Activated CD4-positive, CD25-positive, alpha-beta regulatory T cell treated with anti-CD3 and anti-CD28 coated beads, Interleukin-2, amount 50 U/mL, for 24 hours (primary cell): ENCODE results near the gene GNAO1.
"Not testable (repeated sequence)": the region's sequence is repeated elsewhere in the genome, so short reads cannot be mapped to it uniquely, and the experiment has no call there.

ENCODE experiments used
- ATAC-seq, 2 donors: fragments of 150-1000 bp; cut with Tn5 transposase; one replicate each; pipeline ENCODE4 v1.10.0; 2021; ENCODE audit warnings: mild to moderate bottlenecking in 1 of 2, moderate library complexity in 1 of 2

The GNAO1 gene

DNA sequence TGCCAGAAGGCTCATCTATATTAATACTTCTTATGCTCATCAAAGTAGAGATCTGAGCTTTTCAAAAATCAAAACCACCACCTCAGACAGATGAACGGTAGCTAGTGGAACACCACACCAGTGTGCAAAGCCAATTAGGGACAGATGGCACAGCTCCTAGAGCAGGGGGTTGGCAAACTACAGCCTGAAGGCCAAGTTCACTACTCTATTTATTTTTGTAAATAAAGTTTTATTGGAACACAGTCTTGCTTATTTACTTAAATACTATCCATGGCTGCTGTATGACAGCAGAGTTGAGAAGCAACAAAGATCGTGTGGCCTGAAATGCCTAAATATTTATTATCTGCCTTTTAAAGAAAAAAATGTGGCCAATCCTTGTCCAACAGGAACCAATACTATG lies 177.3 kb downstream of the GNAO1 start:
- ATAC-seq, result no peak

DNA sequence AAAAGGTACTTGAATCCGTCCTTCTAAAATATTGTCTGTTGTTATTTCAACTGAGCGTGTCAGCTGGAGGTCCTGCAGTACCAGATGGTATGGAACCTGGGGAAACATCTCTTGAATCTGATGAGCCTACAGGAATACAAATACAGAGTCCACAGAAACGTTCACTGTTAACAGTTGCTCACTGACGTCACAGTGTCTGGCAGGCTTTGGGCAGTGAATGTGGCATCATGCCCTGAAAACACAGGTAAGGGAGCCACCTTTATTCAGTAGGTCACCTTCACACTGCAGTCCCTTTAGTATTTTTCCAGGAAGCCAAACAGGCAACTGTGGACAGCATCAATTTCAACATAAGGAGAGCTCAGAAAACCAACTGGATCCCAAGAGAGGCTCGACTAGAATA lies 177.9 kb downstream of the GNAO1 start:
- ATAC-seq, result no peak

DNA sequence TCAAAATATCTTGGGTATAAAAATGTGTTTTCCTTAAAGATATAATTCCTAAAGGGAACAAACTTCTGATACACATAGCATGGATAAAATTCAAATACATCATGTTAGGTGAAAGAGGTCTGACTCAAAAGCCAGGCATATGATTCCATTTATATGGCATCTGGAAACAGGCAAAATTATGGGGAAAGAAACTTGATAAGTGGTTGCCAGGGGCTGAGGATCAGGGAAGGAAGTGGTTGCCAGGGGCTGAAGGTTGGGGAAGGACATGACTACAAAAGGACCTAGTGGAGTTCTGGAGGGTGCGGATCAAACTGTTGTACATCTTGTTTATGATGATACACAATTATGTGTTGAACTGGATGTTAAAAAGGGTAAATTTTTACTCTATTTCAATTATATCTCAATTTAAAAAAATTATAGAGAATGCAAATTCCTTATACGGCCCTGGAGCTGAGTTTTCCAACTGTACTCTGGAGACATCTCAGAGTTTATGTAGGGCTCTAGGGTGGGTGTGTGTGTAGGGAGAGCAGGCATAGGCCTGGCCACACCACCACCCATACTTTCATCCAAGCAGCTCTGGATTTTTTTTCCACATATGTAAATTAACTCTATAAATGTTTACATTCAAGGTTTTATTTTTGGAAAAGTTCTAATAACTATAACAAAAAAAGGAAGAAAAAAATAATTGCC lies 179.0 kb downstream of the GNAO1 start:
- no peak for ATAC-seq

DNA sequence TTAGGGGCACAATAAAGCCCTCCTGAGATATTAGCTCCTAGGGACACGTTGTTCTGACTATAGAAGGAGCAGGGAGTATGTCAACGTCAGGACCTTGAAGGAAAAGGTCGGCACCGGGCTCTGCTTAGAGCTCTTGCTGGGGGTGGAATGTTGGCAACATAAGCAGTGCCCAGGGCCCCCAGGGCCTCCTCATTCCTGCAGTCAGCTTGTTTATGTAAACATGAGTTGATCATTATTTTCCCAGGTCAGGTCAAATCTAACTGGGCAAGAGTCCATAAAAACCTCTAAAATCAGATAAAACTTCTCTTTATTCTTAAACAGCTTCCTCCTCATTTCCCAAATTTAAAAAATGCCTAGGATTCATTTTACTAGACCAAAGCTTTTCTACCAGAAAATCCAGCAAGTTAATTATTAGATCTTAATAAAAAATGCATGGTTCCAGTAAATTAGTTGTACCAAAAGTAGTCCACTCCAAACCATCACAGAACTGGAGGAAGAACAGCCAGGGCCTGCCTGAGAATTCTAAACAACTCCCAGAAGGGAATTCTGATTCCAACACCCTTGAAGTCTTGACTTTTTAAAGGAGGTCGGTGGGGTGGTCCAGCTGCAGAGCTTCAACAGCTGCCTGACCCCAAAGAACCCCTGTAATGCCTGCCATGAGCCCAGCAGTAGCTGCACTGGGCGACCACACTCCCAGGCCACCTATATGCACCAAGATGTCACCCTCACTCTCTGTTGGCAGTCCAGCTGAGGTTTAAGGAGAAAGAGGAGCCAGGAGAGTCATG lies 179.8 kb downstream of the GNAO1 start:
- ATAC-seq, result no peak

DNA sequence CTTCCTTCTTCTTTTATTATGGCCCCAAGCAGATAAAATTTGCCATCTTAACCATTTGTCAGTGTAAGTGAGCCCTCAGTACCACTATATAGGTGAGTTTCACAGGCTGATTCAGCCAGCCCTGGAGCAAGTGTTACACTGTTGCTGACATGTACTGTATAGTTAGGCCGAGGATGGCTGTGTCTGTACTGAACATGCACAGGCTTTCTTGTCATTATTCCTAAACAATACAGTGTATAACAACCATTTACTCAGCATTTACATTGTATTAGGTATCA lies 180.3 kb downstream of the GNAO1 start:
- no peak for ATAC-seq

DNA sequence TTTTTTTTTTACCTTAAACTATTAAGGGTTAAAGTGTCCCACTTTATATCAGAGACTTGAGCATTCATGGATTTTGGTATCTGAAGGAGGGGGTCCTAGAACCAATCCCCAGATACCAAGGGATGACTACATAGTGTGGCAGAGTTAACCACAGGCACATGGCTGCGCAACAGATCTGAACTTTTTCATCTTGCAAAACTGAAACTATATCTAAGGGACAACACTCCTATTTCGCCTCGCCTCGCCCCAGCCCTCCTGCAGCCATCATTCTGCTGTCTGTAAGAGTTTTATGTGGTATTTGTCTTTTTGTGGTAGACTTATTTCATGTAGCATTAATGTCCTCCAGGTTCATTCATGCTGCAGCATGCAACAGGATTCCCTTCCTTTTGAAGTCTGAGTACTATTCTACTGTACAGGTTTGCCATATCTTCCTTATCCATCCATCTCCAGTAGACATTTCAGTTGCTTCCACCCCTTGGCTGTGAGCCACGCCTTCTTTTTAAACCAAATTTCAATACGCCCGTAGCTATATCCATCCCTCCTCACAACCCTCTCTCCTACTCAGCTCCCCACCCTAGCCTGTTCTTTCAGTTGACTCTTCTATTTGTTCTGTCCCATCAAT lies 180.8 kb downstream of the GNAO1 start:
- peak; percentile 41 to 56 for ATAC-seq

GRCh38 chr16:56373003-56373402 lies 181.7 kb downstream of the GNAO1 start:
- ATAC-seq, result no peak

GRCh38 chr16:56375792-56376191 lies 184.5 kb downstream of the GNAO1 start:
- ATAC-seq, result not testable (repeated sequence)

DNA sequence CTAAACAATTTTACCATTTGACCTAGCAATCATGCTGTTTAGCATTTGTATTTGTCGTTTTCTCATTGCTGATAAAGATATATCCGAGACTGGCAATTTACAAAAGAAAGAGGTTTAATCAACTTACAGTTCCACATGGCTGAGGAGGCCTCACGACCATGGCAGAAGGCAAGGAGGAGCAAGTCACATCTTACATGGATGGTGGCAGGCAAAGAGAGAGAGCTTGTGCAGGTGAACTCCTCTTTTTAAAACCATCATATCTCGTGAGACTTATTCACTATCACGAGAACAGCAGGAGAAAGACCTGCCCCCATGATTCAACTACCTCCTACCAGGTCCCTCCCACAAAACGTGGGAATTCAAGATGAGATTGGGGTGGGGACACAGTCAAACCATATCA lies 187.8 kb downstream of the GNAO1 start:
- not testable (repeated sequence) for ATAC-seq

DNA sequence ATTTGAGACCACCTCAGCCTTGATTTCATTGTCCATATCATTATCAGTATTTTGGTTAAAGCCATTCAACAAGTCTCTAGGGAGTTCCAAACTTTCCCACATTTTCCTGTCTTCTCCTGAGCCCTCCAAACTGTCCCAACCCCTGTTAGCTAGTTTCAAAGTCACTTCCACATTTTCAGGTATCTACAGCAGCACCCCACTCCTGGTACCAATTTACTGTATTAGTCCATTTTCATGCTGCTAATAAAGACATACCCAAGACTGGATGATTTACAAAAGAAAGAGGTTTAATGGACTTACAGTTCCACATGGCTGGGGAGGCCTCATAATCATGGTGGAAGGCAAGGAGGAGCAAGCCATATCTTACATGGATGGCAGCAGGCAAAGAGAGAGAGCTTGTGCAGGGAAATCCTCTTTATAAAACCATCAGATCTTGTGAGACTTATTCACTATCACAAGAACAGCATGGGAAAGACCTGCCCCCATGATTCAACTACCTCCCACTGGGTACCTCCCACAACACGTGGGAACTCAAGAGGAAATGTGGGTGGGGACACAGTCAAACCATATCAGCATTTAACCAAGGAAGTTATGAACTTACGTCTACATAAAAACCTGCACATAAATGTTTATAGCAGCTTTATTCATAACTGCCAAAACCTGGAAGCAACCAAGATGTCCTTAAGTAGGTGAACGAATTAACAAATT lies 189.6 kb downstream of the GNAO1 start:
- not testable (repeated sequence) for ATAC-seq

- ATAC-seq, result no peak
These were observed 191.2 kb downstream of the GNAO1 start for GRCh38 chr16:56382459-56382858.

DNA sequence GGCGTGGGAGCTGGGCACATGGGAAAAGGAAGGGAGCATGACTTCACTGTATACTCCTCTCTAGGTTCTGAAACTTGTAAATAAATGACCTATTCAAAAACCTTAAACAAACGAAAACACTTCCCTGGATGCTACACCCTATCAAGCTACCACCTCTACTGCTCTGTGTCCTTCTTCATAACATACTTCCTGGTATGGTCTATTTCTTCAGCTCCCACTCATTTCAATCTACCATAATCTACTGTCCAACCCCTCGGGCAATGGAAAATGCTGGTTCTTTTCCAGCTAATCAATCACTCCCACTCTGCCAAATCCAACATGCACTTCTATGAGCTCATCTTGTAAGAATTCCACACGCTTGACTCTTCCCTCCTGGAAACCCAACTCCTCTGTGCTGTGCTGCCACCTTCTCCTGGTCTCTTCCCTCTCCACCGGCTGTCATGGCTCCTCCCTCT lies 191.6 kb downstream of the GNAO1 start:
- no peak for ATAC-seq

DNA sequence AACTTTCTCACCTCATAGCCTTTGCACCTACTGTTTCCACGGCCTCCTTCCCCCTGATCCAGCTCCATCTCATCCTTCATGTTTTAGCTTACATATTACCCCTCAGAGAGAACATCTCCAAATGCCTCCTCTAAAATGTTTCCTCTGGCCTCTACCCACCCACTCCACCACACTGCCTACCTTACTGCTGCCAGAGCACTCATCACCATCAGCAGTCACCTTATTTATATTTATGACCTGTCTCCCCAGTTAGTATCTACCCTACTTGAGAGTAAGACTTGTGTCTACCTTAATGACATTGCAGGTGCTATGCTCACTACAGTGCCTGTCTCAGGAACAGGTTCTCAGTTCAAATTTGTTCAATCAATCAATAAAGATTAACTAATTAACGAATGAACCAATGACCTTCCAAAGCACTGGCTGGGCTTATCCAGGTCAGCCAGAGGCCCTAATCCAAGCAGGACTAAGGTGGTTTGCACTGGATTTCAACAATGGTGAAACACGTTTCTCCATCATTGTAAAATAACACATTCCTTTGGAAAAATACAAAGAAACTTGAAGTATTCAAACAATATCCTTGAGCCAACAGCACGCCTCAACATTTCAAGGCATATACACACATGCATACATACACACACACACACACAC lies 192.9 kb downstream of the GNAO1 start:
- no peak for ATAC-seq

GRCh38 chr16:56387396-56387795 lies 196.1 kb downstream of the GNAO1 start:
- ATAC-seq, result no peak

DNA sequence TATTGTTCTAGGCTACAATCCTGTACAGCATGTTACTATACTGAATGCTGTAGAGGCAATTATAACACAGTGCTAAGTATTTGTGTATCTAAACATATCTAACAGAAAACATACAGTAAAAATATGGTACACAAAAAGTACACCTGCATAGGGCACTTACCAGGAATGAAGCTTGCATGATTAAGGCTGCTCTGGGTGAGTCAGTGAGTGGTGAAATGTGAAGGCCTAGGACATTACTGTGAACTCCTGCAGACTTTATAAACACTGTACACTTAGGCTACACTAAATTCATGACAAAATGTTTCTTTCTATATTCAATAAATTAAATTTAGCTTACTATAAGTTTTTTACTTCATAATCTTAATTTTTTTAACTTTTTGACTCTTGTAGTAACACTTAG lies 196.9 kb downstream of the GNAO1 start:
- no peak for ATAC-seq

GRCh38 chr16:56389554-56389953 lies 198.3 kb downstream of the GNAO1 start:
- ATAC-seq, result no peak

- not testable (repeated sequence) for ATAC-seq
These were observed 205.4 kb downstream of the GNAO1 start for GRCh38 chr16:56396724-56397123.

DNA sequence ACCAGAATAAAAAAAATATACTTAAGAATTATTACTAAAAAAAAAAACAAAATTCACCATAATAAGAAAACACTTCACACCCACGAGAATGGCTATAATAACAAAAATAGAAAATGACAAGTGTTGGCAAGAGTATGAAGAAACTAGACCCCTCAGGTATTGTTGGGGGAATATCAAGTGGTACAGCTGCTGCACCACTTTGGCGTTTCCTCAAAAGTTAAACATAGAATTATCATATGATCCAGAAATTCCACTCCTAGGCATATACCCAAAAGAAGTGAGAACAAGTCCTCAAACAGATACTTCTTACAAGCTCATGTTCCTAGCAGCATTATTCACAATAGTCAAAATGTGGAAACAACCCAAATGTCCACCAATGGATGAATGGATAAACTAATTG lies 207.8 kb downstream of the GNAO1 start:
- no peak for ATAC-seq

GRCh38 chr16:56399486-56399885 lies 208.2 kb downstream of the GNAO1 start:
- no peak for ATAC-seq

DNA sequence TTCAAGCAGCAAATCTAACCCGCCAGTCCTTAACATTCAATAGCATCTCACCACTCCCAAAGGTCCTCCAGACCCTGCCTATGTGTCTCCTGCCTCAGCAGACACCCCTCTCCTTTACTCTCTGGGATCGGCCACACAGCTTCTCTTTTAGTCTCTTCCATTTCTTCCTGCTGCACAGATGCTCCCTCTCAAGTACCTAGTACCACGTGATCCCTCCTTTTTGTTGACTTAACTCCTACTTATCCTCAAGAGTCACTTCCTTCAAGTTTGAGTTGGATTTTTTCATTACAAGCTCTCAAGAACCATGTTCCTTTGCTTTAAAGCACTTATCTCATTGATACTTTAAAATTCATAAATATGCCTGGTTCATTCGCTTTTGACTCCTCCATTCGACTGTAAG lies 209.2 kb downstream of the GNAO1 start:
- no peak for ATAC-seq

DNA sequence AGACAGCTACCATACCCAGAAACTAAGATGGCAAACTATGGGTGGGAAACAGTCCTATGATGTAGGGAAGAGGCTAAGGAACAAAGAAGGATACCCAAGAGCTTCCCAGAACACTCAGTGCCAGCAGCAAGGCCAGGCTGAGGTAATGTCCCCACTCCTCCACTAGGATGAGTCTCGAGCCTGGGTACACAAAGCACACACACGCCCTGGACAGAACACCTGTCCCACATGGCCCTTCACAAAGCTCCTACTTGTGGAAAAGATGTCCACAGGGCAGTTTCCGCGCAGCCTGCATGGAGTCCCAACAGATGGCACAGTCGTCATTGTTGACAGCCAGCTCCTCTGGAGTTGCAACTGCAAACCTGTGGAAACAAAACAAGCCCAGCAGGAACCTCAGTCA lies 210.2 kb downstream of the GNAO1 start:
- no peak for ATAC-seq

GRCh38 chr16:56405977-56406672 lies 214.8 kb downstream of the GNAO1 start:
- ATAC-seq, result no peak
